Measurements from ENCODE around the gene FKBP1A.

Gene FKBP1A

DNA sequence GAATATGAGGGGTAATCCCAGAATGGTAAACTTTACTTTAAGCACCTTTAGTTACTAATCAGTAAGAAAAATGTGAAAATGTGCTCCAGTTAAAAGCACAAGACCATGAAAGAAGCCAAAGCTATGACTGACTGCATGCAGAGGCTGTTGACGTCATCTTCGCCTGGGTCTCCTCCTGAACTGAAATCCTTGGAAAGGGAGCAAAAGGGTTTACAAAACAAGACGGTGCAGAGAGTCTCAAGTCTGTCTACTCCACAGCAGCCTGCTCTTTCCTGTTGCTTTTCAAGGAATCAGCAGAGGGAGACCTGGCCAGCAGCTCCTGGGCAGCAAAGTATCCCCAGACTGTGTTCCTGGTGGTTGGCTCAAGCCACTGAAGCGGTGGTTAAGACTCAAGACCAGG, 10.2 kb downstream of the FKBP1A start:
- no peak for DNase-seq

DNA sequence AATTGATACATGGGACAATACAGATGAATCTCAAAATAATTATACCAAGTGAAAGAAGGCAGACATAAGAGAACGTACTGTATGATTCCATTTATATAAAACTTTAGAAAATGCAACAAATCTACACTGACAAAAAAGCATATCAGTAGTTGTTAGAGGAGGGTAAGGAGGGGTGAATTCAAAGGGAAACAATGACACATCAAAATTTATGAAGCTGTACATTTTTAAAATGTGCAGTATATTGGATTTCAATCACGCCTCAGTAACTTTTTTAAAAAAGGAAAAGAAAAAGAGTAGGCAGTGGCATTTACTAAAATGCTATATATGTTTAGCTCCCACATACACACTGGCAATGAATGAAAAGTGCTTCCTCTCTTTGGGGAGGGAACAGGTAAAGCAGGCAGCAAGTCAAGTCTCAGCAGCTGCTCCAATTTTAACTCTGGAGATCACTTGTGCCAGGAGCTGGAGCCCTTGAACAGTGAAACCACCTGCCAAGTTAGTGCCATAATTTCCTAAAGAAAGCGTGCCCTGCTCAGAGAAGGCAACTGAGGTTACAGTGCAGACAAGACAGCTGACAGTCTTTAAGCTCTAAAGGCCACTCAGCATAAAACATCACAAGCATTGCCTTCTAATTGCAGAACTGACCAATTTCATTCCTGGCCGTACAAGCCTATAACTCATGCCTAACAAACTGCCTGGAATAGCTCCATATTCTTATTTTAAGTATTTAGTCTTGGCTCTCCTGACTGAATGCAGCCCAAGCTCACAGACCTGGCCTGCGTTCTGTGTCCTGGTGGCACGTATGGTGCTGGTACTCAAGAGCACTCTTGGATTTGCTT, 10.9 kb downstream of the FKBP1A start:
- DNase-seq = no peak

DNA sequence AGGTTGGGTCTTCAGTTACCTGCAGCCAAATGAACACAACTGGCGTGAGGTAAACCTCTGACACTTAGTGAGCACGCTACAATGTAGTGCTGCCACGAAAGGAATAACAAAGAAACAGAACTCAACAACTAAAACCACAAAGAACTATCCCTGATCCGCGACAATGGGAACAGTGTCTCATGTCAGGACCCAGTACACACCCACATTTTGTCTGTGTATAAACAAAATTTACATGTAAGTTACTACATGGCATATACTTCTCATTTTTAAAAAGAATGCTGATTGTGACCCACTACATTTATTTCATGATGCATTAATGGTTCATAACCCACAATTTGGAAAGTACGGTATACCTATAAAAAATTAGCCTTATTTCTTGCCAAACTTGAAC, 14.1 kb downstream of the FKBP1A start:
- no peak for DNase-seq

GRCh38 chr20:1377984-1378734, 14.7 kb downstream of the FKBP1A start:
- DNase-seq = no peak

- no peak for DNase-seq
Measured at GRCh38 chr20:1377341-1377871, 15.4 kb downstream of the FKBP1A start.

DNA sequence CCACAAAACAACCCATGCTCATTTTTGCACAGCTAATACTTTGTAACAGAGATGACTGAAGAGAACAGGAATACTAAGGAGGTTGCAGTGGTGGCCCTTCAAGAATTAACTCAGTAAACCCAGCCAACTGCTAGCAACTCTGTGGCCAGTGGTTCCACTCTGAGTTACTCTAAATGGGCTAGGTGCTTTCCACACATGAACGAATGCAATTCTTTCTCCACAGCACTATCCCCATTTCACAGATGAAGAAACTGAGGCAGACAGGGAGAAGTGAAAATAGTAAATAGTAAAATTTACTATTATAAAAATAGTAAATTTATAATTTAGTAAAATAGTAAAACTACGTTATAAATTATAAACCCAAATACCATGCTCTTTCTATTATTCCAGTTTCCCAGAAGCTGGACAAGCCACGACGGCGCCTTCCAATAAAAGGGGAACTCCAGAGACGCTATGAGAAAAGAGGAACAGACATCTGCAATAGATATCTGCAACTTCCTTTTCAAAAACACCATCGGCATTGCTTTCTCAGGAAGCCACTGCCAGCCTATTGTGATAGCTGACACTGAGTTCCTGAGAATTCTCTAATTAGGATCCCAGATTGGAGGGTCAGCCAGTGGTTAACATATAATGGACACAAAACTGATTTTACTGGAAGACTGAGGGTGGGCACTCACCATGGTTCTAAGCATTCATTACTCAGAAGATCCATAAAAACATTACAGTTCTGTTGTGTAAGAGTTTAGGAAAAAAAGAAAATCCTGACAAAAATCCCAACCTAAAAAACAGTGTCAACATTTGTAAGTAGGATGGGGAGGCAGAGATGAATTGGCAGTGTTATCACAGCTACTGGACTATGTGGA, 16.2 kb downstream of the FKBP1A start:
- no peak for DNase-seq

- DNase-seq = no peak
Measured at GRCh38 chr20:1376007-1376406, 16.8 kb downstream of the FKBP1A start.

- no peak for DNase-seq
Measured at GRCh38 chr20:1375515-1375914, 17.3 kb downstream of the FKBP1A start.

- no peak for DNase-seq
Measured at GRCh38 chr20:1374246-1374645, 18.6 kb downstream of the FKBP1A start.

- no peak for DNase-seq
Measured at GRCh38 chr20:1373614-1374013, 19.2 kb downstream of the FKBP1A start.

DNA sequence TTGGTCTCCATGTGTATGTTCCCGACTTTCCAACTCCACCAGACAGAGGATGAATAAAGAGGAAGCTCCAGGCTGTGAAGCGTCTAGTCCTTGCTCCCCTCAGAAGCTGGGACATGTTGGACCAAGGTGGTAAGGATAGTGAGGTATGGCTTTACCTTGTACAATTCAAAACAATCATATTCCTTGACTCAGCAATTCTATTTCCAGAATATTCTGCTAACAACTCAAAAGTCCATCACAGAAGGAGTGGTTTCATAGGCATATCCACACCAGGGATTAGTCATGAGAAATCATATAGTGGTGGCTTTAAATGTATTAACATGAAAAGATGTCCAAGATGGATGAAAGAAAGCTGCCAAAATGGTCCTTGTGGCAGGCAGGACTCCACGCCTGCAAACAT, 19.8 kb downstream of the FKBP1A start:
- DNase-seq = no peak

GRCh38 chr20:1371830-1372539, 20.9 kb downstream of the FKBP1A start:
- no peak for DNase-seq

- no peak for DNase-seq
Measured at GRCh38 chr20:1371202-1371782, 21.6 kb downstream of the FKBP1A start.

DNA sequence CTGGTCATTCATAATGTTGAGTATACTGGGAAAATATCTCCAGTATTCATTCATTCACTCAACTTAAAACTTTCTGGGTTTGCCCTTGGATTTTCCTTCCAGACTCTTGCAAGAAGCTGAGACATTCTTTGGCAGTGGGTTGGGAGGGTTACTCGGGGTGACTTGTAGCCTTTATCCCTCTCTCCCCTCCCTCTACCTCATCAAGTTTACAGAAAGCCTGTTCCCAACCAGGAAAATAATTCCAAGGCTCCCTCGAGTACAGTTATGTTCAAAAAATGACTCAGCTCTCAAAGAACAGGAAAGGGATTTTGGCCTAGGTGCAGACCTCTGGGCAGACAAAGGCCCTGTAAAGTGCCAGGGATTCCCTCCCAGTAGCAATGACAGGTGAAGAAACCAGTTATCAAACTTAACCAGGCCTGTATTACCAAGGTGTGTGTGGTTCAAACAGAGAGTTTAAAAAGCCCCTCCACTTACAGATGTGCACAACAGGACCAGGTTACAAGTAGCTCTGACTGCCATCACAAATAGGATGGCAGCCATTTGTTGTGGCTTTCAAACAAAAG, 22.2 kb downstream of the FKBP1A start:
- DNase-seq = no peak

DNA sequence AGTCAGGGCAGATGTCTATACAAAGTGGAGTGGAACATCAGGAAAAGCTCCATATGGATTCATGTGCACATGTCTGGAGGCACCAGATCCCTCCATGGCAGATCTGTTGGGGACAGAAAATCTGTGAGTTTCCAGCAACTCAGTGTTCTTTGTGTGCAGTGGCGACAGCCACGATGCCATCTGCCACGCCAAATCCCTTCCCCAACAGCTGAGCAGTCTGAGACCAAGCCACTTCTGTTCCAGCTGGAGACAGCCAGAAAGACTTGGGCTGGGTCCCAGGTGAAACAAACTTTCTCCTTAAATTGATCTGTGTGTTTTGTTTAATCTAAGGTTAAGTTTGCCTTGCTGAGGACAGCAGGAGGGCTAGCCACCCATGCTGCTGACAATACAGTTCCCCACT, 22.9 kb downstream of the FKBP1A start:
- DNase-seq = no peak

GRCh38 chr20:1368448-1369199, 24.2 kb downstream of the FKBP1A start:
- DNase-seq = no peak

DNA sequence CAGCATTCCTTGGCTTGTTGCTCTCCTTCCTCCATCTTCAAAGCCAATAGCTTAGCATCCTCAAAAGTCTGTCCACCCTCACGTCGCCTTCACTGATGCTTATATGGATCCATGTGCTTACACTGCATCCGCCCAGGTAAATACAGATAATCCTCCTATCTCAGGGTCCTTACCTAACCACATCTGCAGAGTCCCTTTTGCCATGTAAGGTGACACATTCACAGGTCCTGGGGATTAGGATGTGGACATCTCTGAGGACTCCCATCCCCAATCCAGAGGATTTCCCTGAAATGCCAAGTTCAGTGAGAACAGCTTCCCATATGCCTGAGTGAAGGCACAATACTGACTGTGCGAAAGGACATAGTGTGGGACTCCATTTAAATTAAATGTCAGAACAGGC, 25.4 kb downstream of the FKBP1A start:
- DNase-seq = no peak

GRCh38 chr20:1364106-1364505, 28.7 kb downstream of the FKBP1A start:
- no peak for DNase-seq

- no peak for DNase-seq
Measured at GRCh38 chr20:1363522-1363921, 29.3 kb downstream of the FKBP1A start.

GRCh38 chr20:1362484-1362883, 30.4 kb downstream of the FKBP1A start:
- no peak for DNase-seq
